Fibroblast of lung (primary cell): ENCODE measurements around the gene SEMA5B.

Source experiments
- EZH2 ChIP-seq: IDR thresholded peaks from 2 replicates; pipeline ENCODE4 v1.5.1; 2012; ENCODE audit warnings: low read length, control low read depth, mild to moderate bottlenecking; ENCODE audit errors: missing control alignments
- TF ChIP-seq, protein P1 (sequence below), 2 donors: IDR thresholded peaks in 1 of 2; conservative IDR thresholded peaks in 1 of 2; 1 replicate in 1 of 2; 2 replicates in 1 of 2; pipeline ENCODE4 v1.5.1; 2011 to 2012; ENCODE audit warnings: low read length in 2 of 2, control low read depth in 1 of 2, inconsistent platforms in 1 of 2, low read depth in 1 of 2, mild to moderate bottlenecking in 1 of 2

DNA sequence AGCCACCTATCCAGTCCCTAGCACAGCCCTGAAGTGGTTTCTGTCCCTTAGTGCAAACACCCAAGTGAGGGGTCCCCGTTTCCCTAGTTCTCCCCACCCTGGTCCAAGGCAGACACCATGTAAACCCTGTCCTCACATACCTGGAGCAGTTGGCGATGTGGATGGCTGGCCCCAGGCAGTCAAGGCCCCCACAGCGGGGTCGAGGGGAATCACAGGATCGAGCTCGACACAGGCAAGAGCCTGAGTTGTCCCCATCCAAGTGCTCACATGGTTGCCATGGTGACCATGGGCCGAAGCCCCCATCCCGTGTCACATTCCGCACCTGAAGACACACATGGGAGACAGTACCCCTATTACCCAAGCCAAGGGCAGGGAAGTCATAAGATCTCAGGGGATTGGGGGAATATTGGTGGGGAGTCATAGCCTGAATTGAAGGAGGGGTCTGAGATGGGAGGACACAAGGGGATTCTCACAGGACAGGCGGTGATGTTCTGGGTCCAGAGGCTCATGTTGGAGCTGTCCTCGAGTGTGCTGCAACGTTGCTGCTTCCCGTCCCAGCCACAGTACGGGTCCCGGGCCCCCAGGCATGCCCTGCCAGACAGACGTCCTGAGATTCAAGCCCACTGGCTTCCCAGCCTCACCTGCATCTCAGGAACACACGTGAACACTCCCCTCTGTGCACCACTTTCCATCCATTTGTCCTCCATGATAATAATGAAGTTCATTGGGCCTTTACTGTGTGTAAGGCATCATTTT, 112.1 kb downstream of the SEMA5B start:
- TF ChIP-seq, protein P1, sequence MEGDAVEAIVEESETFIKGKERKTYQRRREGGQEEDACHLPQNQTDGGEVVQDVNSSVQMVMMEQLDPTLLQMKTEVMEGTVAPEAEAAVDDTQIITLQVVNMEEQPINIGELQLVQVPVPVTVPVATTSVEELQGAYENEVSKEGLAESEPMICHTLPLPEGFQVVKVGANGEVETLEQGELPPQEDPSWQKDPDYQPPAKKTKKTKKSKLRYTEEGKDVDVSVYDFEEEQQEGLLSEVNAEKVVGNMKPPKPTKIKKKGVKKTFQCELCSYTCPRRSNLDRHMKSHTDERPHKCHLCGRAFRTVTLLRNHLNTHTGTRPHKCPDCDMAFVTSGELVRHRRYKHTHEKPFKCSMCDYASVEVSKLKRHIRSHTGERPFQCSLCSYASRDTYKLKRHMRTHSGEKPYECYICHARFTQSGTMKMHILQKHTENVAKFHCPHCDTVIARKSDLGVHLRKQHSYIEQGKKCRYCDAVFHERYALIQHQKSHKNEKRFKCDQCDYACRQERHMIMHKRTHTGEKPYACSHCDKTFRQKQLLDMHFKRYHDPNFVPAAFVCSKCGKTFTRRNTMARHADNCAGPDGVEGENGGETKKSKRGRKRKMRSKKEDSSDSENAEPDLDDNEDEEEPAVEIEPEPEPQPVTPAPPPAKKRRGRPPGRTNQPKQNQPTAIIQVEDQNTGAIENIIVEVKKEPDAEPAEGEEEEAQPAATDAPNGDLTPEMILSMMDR (conservative IDR thresholded peaks at IDR 0.05 in 1 of 2, IDR thresholded peaks at IDR 0.05 in 1 of 2; ENCODE audit: low read depth in 1 of 2, low read length in 2 of 2), result no peak
- TF ChIP-seq EZH2, result no peak
